GM19455 (cell line): Measurements from ENCODE around the gene NPY5R.
A peak's percentile ranks its signal among the peaks of the same experiment; 100 is the strongest.

Experiments used
- ATAC-seq: cut with Tn5 transposase; IDR thresholded peaks from one replicate; pipeline ENCODE4 v1.9.1; 2021; ENCODE audit not compliant: unreplicated experiment

NPY5R gene

DNA sequence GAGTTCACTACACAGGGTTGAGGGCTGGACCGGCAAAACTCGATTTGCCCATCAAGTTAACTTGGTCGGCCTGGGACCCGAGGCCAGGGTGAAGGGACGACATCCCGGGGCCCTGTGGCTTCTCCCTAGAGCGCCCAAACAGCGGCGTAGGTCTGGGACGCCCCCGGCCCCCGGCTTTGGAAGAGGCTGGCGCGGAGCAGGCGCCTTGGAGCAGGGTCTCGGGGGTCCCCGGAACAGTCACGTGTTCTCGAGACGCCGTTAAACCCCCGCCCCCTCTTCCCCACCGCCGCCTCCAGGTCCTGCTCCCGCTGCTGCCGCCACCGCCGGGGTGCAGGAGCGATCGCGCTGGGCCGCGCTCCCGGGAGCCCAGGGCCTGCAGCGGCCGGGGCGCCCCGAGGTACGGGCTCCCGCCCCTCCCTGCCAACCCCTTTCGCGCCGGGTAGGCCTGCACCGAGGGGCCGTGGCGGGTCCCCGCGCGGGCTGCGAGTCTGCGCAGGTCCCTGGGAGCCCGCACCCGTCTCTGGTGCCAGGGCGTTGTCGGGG, at the start of gene NPY5R:
TSS of gene NPY5R (plus strand) at position 289 of the 543 bp plus-strand sequence. CDS start 6,382 bp downstream, outside the sequence.
- ATAC-seq, result no peak

DNA sequence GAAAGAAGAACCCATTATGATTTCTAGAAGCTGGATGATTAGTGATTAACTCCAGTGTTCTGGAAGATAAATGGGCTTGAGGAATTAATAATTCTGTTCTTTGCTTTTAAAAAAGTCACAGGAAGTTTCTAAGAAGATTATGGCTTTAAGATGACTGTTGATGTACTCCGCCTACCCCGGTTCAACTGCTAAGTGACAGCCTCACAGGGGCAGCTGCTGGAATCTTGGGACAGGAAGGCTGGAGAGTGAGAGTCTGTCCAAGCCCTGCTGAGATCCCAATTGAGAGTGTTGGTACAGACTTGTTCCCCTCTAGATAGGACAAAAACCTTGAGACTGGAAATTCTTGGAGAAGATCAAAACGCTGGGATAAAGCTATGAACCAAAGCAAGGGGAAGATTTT, 48.6 kb upstream of the NPY5R start:
- ATAC-seq, result no peak

DNA sequence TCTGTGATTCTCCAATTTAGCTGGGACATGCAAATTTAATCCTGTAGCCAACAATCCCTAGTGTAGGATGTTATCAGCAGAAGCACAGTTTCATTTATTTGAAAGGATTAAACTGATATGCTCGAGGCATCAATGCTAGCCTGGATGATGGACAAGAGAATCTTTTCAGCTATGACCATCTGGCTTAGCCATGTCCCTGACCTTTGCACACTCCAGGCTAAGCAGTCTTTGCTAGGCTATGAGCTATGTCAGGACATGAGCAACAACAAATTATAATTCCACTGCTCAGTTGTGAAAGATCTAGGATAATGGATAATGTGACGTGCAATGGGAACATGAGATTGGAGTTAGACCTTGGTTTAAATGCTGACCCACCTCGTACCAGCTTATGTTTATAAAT, 43.2 kb upstream of the NPY5R start:
- ATAC-seq, result no peak

DNA sequence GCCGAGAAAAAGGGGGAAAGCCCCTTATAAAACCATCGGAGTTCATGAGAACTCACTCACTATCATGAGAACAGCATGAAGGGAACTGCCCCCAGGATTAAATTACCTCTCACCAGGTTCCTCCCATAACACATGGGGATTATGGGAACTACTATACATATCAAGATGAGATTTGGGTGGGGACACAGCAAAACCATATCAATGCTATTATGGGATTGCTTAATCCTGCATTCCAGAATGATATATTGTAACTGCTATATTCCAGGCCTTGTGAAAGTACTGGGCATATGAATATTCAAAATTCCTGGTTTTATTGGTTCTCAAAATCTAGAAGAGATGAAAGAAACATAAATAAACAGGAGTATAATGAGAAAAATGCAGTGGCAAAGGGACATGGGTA, 40.6 kb upstream of the NPY5R start:
- no peak for ATAC-seq

DNA sequence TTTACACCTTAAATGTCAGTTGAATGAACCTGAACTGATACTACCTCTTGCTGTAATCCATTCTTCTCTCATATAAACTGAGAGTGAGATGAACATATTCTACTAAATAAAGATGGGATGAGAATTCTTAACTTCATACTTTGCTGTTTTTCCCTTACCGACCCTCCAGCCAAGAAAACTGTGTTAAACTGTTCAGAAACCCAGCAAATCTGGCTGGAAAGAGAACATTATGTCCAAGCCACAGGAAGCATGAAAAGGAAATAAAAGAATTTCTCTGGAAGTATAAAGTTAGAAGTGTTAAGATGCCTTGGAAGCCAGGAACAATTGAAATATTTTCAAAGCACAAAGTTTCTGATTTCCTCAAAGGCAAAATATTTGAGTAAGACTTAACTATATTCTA, 34.2 kb upstream of the NPY5R start:
- no peak for ATAC-seq

DNA sequence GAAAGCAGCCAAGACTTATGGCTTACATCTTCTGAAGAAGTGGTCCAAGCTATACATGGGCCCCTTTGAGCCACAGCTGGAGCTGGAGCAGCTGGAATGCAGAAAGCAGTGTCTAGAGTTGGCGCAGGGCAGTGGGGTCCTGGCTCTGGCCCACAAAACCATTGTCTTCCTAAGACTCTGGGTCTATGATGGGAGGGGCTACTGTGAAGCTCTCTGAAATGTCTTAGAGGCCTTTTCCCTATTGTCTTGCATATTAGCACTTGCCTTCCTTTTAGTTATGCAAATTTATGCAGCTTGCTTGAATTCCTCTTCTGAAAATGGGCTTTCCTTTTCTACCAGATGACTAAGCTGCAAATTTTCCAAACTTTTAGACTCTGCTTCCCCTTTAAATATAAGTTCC, 26.6 kb upstream of the NPY5R start:
- ATAC-seq, result no peak

DNA sequence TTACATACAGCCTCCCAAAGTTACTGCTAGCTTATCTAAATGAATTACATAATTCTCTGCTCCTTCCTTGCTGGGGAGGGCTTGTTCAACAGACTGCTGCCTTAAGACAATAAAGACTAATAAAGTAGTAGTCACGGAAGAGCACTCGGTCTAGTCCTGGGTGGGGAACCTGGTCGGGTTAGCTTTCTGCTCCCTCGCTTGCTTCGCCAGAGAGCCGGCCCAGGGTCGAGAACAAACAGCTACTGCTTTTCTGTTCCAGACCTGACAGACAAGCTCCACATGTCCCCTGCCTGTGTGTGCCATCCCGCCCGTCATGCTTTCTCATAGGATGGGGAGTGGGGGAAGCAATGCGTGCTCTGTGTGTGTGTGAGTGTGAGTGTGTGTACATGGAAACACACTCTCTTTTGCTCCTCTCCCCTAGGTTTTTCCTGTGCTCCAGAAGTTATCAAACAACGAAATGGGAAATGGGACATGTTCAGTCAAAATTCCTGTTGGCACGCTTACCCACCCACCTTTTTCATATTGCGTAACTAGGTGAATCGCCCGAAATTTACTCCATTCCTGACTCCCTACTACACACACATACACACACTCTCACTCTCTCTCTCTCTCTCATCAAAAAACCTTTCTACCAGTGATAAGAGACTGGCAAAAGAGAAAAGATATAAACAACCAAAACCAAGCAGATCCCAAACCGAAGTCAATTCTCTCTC, 12.6 kb upstream of the NPY5R start:
- no peak for ATAC-seq

DNA sequence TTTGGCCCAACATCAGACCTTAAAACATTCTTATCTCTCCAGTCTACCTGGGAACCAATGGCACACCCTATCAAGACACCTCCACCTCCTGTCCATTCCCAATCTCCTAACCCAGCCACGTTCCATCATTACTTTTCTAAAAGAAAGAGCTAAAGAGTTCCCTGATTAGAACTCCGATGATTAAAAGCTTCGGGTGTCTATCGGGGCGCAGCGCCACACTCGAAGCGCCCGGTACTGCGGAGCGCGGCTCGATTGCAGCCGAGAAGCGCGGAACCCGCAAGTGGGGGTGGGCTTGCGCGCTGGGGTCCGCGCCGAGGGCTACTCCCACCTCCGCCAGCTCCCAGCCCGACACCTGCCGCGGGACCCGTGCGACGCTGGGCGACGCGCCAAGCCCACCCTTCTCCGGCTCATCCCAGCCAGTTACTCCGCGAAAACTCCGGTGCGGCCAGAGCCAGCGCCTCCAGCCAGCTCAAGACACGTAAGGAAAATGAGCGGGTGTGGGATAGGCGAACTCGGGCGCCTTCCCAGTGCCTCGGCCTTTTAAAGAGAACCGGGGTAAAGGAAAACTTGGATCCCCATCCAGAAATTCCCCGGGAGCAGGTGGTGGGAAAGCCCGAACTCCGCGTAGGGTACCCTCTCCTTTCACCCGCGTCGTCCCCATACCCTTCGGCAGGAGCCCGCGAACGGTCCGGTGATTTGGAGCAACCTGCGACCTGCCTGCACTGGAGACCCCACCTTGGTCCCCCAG, 11.9 kb upstream of the NPY5R start:
- no peak for ATAC-seq

DNA sequence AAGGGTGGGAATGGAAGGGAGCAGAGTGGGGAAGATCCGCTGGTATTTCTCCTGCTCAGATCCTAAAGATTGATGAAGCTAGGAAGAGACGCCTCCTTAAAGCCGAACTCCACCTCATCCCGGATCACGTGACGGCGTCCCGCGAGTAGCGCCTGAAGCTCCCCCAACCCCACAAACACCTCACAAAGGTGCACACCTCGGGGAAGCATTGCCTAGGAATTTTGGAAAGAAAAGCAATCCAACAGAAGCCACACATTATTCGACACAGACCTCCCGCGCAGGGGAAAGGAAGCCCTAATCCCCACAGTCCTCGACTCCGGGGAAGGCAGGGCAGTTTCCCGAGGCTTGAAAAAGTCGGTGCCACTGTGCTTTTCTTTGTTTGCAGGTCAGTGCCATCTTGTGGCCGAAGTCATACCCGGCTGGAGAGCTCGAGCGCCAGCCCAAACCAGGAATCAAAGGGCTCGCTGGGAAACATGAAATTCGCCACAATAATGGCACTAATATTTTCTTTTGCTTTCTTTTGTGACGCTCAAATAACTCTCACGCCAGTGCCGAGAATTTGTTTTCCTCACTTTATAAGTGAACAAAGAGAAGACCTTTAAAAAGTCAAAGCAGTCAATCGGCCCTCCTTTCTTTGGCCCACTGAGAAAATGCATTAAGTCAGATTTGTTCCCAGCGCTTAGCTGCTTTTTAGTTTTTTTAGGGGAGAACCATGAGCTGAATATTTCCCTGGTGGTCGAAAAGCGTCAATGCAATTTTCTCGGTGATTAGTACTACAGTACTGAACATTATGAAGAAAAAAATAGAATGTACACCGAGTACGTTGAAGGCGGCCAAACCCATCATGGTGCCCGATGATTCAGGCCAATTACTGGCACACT, 10.9 kb upstream of the NPY5R start, which contains the start of gene NPY1R:
TSS of gene NPY1R (minus strand) at position 71 of the 881 bp plus-strand sequence. CDS start 6,042 bp downstream, outside the sequence.
- peak; percentile 85 for ATAC-seq

DNA sequence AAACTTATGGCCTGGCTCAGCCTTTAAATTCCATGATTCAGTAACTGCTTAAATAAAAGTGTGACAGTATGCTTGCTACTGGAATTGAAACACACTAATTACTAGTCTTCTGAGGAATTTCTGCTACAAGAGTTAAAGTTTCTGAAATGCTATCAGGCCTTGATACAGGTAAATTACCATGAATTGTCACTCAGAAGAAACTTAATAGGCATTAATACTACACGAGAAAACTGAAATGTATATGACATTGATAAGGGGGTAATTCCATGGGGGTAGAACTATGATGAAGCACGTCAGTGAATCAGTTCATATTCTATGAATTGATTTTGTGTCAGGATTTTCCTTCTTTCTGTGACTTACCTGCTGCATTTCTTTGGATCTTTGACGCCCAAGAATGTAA, 8.3 kb upstream of the NPY5R start:
- no peak for ATAC-seq

DNA sequence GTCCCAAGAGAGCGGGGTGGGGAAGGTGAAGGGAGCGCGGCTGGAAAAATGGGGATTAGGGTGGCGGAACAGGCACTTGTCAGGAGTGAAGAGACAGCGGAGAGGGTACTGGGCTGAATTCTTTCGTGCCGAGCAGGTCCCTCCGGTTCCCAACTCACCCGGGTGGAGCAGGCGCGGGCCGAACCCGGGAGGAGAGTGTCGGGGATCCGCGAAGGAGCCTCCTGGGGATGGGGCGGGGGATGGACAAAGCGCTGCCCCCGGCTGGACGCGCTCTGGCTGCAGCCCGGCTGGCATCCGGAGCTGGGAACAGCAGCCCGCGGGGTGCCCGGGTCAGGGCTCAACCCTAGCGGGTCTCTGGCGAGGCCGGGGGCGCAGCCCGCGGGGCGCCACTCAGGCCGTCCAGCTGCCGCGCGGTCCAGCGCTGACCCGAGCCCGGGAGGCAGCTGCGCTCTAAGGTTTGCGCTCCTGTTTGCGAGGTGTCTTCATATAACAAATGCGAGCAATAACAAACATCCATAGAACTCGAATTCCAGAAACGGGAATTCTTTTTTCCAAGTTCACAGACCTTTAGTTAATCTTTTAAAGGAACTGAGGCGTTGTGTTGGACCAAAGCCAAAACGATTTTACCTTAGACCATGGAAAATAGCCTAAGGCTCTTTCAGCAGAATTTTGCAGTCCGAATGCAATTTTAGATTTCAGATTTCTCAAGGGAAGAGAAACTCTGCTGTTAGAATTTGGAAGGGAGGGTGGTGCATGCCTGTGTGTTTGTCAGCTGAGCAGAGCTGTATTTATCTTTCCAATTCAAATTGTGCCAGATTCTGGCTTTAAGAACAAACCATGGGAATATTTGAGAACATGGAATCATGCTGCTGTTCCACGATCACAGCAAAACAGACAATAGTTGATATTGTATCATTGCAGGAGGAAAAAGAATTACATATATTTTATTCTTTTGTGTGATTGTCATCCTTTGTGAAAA, 744 bp downstream of the NPY5R start:
- ATAC-seq, result no peak

DNA sequence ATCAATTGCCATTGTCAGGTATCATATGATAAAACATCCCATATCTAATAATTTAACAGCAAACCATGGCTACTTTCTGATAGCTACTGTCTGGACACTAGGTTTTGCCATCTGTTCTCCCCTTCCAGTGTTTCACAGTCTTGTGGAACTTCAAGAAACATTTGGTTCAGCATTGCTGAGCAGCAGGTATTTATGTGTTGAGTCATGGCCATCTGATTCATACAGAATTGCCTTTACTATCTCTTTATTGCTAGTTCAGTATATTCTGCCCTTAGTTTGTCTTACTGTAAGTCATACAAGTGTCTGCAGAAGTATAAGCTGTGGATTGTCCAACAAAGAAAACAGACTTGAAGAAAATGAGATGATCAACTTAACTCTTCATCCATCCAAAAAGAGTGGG, 7.0 kb downstream of the NPY5R start:
- ATAC-seq, result no peak

DNA sequence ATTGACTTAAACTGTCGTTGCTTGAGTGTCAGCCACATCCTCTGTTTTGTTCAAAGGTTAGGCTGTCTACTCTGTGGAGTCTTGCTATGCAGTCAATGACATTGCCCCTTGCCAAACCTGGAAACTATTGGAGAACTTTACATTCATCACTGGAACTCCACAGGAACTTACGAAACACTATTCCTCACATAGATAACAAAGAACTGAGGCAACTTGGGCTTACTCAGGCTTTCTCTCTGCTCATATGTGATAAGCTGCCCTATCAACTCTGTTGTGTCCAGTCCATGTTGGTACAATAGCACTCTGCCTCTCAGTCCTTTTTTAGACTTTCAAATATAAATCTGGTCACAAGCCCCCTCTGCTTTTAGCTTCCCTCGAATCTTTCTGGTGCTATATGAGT, 9.4 kb downstream of the NPY5R start:
- ATAC-seq, result no peak

DNA sequence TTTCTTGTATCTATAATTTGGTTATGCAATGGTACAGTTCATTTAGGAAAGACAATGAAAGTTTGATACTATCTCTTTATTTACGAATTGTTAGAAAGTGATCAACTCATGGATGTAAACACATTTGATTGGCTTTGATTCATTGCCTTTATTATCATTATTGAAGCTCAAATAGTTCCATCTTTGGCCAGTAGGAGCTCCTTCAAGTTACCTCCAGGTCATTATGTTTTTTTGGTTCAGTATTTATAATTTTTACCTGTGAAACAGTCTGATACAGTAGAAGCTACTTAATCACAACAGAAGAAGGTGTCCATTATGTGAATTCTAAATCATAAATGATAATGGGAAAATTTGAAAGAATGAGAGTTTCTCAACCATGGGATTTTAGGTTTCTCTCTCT, 12.4 kb downstream of the NPY5R start:
- no peak for ATAC-seq

DNA sequence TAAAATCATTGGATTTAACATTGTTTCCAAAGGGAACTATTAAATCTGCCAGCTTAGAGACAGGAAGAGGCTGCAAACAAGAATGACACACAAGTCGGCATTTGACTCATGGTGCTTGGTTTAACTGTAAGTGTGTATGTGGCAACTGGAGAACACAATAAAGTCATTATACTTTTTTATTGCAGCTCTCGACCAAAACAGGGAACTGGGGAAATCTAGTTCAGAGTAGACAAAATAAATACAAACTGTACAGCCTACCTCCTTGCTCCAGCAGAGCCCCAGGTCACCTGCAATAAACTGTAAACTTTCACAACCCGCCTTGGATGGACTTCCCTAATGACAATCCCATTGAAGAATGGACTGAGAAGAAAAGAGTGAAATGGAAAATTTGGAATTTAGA, 24.0 kb downstream of the NPY5R start:
- ATAC-seq, result no peak

DNA sequence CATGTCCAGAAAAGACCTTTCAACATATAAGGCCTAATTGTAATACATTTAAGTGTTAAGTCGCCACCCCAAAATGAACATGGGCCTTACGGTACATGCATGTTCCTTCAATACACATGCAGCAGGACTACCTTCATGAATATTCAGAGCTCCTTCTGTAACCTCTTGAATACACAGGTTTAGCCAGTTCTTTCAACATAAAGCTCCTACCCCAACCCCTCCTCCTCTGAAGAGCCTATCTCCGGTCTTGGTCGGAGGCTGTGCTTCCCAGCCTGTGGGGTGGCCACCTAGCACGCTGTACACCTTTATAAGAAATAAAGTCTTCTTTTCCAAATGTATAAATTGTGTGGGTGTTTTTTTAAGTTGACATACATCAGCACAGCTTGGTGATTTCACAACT, 28.3 kb downstream of the NPY5R start:
- no peak for ATAC-seq

DNA sequence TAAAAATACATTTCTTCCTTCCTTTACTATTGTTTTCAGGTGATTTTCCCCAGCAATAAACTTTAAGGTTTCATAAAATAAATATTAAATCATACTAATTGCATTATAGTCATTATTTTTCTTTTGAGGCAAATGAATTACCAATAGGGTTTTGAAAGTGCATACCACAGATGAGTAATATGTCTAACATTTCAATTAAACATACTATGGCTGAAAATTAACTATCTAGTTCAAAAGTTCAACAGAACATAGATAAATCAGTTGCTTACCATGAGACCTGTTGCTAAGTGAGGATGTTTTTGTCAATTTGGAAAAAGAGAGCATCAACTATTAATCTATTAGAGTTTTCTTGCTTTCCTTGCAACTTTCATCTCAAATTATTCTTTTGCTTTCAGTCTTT, 35.0 kb downstream of the NPY5R start:
- ATAC-seq, result no peak

DNA sequence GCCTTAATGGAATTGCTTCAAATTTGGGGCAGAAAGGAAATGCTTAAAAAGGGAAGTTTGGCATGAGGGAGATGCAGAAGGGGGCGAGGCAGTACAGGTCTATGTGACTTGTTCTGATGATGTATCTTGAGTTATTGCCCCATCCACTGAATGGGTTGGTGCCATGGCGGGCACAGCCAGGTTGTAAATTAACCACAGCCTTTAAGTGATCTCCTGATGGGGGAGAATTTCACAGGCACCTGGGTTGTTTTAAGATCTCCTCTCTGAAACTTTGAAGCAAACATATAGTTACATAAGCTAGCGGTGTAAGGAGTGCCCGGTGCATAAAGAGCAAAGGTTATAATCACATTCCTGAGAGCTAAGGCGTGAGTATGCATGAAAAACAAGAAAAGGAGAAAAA, 37.0 kb downstream of the NPY5R start:
- no peak for ATAC-seq

DNA sequence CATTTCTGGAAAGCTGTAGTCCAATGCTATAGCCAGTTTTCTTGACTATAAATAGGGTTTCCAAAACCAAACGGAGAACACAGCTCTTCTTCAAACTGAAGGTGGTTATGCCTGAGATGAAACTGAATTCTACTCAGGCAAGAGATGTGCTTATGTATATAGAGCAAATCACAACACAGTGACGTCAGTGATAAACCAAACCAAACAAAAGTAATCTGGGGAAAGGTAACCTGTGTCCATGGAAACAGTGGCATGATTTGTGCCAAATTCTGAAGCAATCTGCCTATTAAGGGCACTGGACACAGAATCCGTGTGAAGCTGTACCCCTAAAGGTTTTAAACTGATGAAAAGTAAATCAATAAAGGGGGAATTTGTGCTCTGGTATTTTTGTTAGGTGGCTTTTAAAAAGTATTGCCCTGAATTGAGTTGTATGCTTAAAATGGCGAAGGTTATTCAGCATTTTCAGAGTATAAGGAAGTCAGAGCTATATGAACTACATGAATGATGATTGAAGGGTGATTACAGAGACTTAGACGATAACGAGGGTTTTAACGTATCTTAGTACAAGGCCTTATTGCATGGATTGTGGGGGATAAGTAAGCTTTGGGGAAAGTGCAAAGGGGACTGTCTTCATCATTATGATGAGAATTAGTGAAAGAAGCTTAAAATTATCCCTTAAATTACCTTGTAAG, 38.6 kb downstream of the NPY5R start:
- no peak for ATAC-seq

DNA sequence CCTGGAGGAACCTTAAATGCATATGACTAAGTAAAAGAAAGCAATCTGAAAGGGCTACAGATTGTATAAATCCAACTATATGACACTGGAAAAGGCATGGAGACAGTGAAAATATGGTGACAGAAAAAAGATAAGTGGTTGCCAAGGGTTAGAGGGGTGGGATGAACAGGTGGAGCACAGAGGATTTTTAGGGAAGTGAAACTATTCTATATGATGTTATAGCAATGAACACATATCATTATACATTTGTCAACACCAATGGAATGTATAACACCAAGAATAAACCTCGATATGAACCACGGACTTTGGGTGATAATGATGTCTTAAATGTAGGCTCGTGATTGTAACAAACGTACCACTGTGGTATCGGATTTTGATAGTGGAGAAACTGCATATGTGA, 40.7 kb downstream of the NPY5R start:
- ATAC-seq, result no peak
